Activated naive CD8-positive, alpha-beta T cell (primary cell): Measurements from ENCODE around the gene XPO1.
"Not testable (repeated sequence)": the region's sequence is repeated elsewhere in the genome, so short reads cannot be mapped to it uniquely, and the experiment has no call there.

ENCODE experiments used
- H3K27ac Mint-ChIP-seq: one replicate; pipeline ENCODE4 v1.8.0; 2021; ENCODE audit warnings: mixed read lengths
- H3K27me3 Mint-ChIP-seq: one replicate; pipeline ENCODE4 v1.8.0; 2021; ENCODE audit warnings: mixed read lengths
- H3K36me3 Mint-ChIP-seq: one replicate; pipeline ENCODE4 v1.8.0; 2021; ENCODE audit warnings: mixed read lengths
- H3K4me1 Mint-ChIP-seq: one replicate; pipeline ENCODE4 v1.8.0; 2021; ENCODE audit warnings: low read depth, mixed read lengths
- H3K4me3 Mint-ChIP-seq: one replicate; pipeline ENCODE4 v1.8.0; 2021; ENCODE audit warnings: mild to moderate bottlenecking, mixed read lengths
- H3K9me3 Mint-ChIP-seq: one replicate; pipeline ENCODE4 v1.8.0; 2021; ENCODE audit warnings: low read depth, mixed read lengths

The XPO1 gene

GRCh38 chr2:61538200-61538919, at the start of gene XPO1:
TSS of gene XPO1 (minus strand) at chr2:61538356. CDS start at chr2:61533897, 4,459 bp downstream.
- Mint-ChIP-seq H3K4me1 (peaks cover 36% of the 10 kb centered on the region), H3K27ac (peak within 1 kb of the TSS; percentile 100), H3K9me3 (no peaks in the 10 kb centered on the region), H3K4me3 (peak within 1 kb of the TSS; percentile 99), H3K27me3 (no peaks in the 10 kb centered on the region), H3K36me3 (peaks cover 2% of the 10 kb centered on the region)

- H3K4me1 Mint-ChIP-seq, H3K9me3 Mint-ChIP-seq, H3K27ac Mint-ChIP-seq, H3K4me3 Mint-ChIP-seq, H3K27me3 Mint-ChIP-seq, H3K36me3 Mint-ChIP-seq: not testable (repeated sequence)
Observed at GRCh38 chr2:61586928-61587327, 48.8 kb upstream of the XPO1 start.

GRCh38 chr2:61585383-61585782, 47.2 kb upstream of the XPO1 start:
- no peak overlapping the region for H3K27ac Mint-ChIP-seq
- no peak overlapping the region for H3K4me3 Mint-ChIP-seq
- H3K4me1 Mint-ChIP-seq: peaks cover 3% of the 10 kb centered on the region
- H3K27me3 Mint-ChIP-seq: no peaks in the 10 kb centered on the region
- no peaks in the 10 kb centered on the region for H3K36me3 Mint-ChIP-seq
- no peaks in the 10 kb centered on the region for H3K9me3 Mint-ChIP-seq

GRCh38 chr2:61584368-61584767, 46.2 kb upstream of the XPO1 start:
- not testable (repeated sequence) for H3K4me1 Mint-ChIP-seq, H3K9me3 Mint-ChIP-seq, H3K36me3 Mint-ChIP-seq, H3K27me3 Mint-ChIP-seq, H3K4me3 Mint-ChIP-seq, H3K27ac Mint-ChIP-seq

- H3K27ac Mint-ChIP-seq: no peak overlapping the region
- H3K4me3 Mint-ChIP-seq: no peak overlapping the region
- H3K4me1 Mint-ChIP-seq: peaks cover 5% of the 10 kb centered on the region
- no peaks in the 10 kb centered on the region for H3K27me3 Mint-ChIP-seq
- no peaks in the 10 kb centered on the region for H3K9me3 Mint-ChIP-seq
- no peaks in the 10 kb centered on the region for H3K36me3 Mint-ChIP-seq
Observed at GRCh38 chr2:61582165-61582564, 44.0 kb upstream of the XPO1 start.

- H3K36me3 Mint-ChIP-seq: no peaks in the 10 kb centered on the region
- H3K4me1 Mint-ChIP-seq: peaks cover 5% of the 10 kb centered on the region
- no peak overlapping the region for H3K4me3 Mint-ChIP-seq
- no peaks in the 10 kb centered on the region for H3K27me3 Mint-ChIP-seq
- H3K9me3 Mint-ChIP-seq: no peaks in the 10 kb centered on the region
- no peak overlapping the region for H3K27ac Mint-ChIP-seq
Observed at GRCh38 chr2:61581716-61582115, 43.6 kb upstream of the XPO1 start.

- Mint-ChIP-seq H3K36me3 (no peaks in the 10 kb centered on the region), H3K27me3 (no peaks in the 10 kb centered on the region), H3K9me3 (no peaks in the 10 kb centered on the region), H3K4me3 (no peak overlapping the region), H3K4me1 (peaks cover 12% of the 10 kb centered on the region), H3K27ac (no peak overlapping the region)
Observed at GRCh38 chr2:61575447-61575859, 37.3 kb upstream of the XPO1 start.

- H3K4me3 Mint-ChIP-seq: no peak overlapping the region
- H3K36me3 Mint-ChIP-seq: no peaks in the 10 kb centered on the region
- no peaks in the 10 kb centered on the region for H3K27me3 Mint-ChIP-seq
- H3K27ac Mint-ChIP-seq: no peak overlapping the region
- H3K4me1 Mint-ChIP-seq: no peaks in the 10 kb centered on the region
- no peaks in the 10 kb centered on the region for H3K9me3 Mint-ChIP-seq
Observed at GRCh38 chr2:61566566-61566965, 28.4 kb upstream of the XPO1 start.

GRCh38 chr2:61562615-61563014, 24.5 kb upstream of the XPO1 start:
- no peaks in the 10 kb centered on the region for H3K36me3 Mint-ChIP-seq
- H3K4me1 Mint-ChIP-seq: no peaks in the 10 kb centered on the region
- no peak overlapping the region for H3K27ac Mint-ChIP-seq
- H3K4me3 Mint-ChIP-seq: no peak overlapping the region
- no peaks in the 10 kb centered on the region for H3K27me3 Mint-ChIP-seq
- H3K9me3 Mint-ChIP-seq: no peaks in the 10 kb centered on the region

- Mint-ChIP-seq H3K4me3 (no peak overlapping the region), H3K4me1 (no peaks in the 10 kb centered on the region), H3K27me3 (no peaks in the 10 kb centered on the region), H3K36me3 (no peaks in the 10 kb centered on the region), H3K9me3 (no peaks in the 10 kb centered on the region), H3K27ac (no peak overlapping the region)
Observed at GRCh38 chr2:61558160-61558559, 20.0 kb upstream of the XPO1 start.

- Mint-ChIP-seq H3K4me1 (no peaks in the 10 kb centered on the region), H3K4me3 (no peak overlapping the region), H3K27me3 (no peaks in the 10 kb centered on the region), H3K9me3 (no peaks in the 10 kb centered on the region), H3K27ac (no peak overlapping the region), H3K36me3 (no peaks in the 10 kb centered on the region)
Observed at GRCh38 chr2:61557381-61557780, 19.2 kb upstream of the XPO1 start.

GRCh38 chr2:61554604-61555003, 16.4 kb upstream of the XPO1 start:
- no peaks in the 10 kb centered on the region for H3K9me3 Mint-ChIP-seq
- no peak overlapping the region for H3K4me3 Mint-ChIP-seq
- H3K27me3 Mint-ChIP-seq: no peaks in the 10 kb centered on the region
- H3K4me1 Mint-ChIP-seq: no peaks in the 10 kb centered on the region
- H3K27ac Mint-ChIP-seq: no peak overlapping the region
- no peaks in the 10 kb centered on the region for H3K36me3 Mint-ChIP-seq

- no peak overlapping the region for H3K4me3 Mint-ChIP-seq
- H3K27ac Mint-ChIP-seq: no peak overlapping the region
- no peaks in the 10 kb centered on the region for H3K9me3 Mint-ChIP-seq
- H3K4me1 Mint-ChIP-seq: no peaks in the 10 kb centered on the region
- no peaks in the 10 kb centered on the region for H3K36me3 Mint-ChIP-seq
- no peaks in the 10 kb centered on the region for H3K27me3 Mint-ChIP-seq
Observed at GRCh38 chr2:61550375-61551209, 12.4 kb upstream of the XPO1 start.

- H3K9me3 Mint-ChIP-seq: no peaks in the 10 kb centered on the region
- H3K27ac Mint-ChIP-seq: no peak overlapping the region
Observed at GRCh38 chr2:61549546-61549945, 11.4 kb upstream of the XPO1 start.

GRCh38 chr2:61543062-61543461, 4.9 kb upstream of the XPO1 start:
- no peaks in the 10 kb centered on the region for H3K27me3 Mint-ChIP-seq
- no peak overlapping the region for H3K27ac Mint-ChIP-seq
- H3K36me3 Mint-ChIP-seq: no peaks in the 10 kb centered on the region

More at GRCh38 chr2:61549546-61549945, 11.4 kb upstream of the XPO1 start:
- Mint-ChIP-seq H3K4me3 (no peak overlapping the region), H3K36me3 (no peaks in the 10 kb centered on the region), H3K4me1 (no peaks in the 10 kb centered on the region), H3K27me3 (no peaks in the 10 kb centered on the region)

More at GRCh38 chr2:61543062-61543461, 4.9 kb upstream of the XPO1 start:
- Mint-ChIP-seq H3K9me3 (no peaks in the 10 kb centered on the region), H3K4me3 (no peak overlapping the region), H3K4me1 (peaks cover 13% of the 10 kb centered on the region)
